ENCODE data around the gene ACAD9. TPM values are rescaled to one million over a fixed set of nuclear protein-coding genes. Genes with fewer than 3 reads are reported as not detected.

Gene ACAD9
- total RNA-seq, 1 donor from 2014 or later = 44.1 TPM

- Mint-ChIP-seq H3K27me3 (ENCODE audit: unreplicated experiment) (peaks cover 2% of the 10 kb centered on the region), H3K9me3 (ENCODE audit: unreplicated experiment) (peaks cover 13% of the 10 kb centered on the region), H3K36me3 (ENCODE audit: unreplicated experiment) (peaks cover 35% of the 10 kb centered on the region), H3K27ac (ENCODE audit: unreplicated experiment) (no peak overlapping the region), H3K4me3 (ENCODE audit: unreplicated experiment) (no peak overlapping the region), H3K4me1 (ENCODE audit: low read depth, unreplicated experiment) (peaks cover 4% of the 10 kb centered on the region)
- DNase-seq = no peak
- TF ChIP-seq CTCF (IDR thresholded peaks at IDR 0.05; ENCODE audit: partially characterized antibody, unreplicated experiment) = no peak
Measured at GRCh38 chr3:128853826-128854225, 25.6 kb upstream of the ACAD9 start.

GRCh38 chr3:128854475-128854874, 24.9 kb upstream of the ACAD9 start:
- no peak overlapping the region for H3K4me3 Mint-ChIP-seq (ENCODE audit: unreplicated experiment)
- no peak for DNase-seq

GRCh38 chr3:128855569-128855968, 23.9 kb upstream of the ACAD9 start:
- DNase-seq = no peak
- peaks cover 4% of the 10 kb centered on the region for H3K27me3 Mint-ChIP-seq (ENCODE audit: unreplicated experiment)
- H3K9me3 Mint-ChIP-seq (ENCODE audit: unreplicated experiment) = peaks cover 23% of the 10 kb centered on the region
- H3K27ac Mint-ChIP-seq (ENCODE audit: unreplicated experiment) = no peak overlapping the region
- H3K4me1 Mint-ChIP-seq (ENCODE audit: low read depth, unreplicated experiment) = no peaks in the 10 kb centered on the region
- no peak overlapping the region for H3K4me3 Mint-ChIP-seq (ENCODE audit: unreplicated experiment)
- TF ChIP-seq CTCF (IDR thresholded peaks at IDR 0.05; ENCODE audit: partially characterized antibody, unreplicated experiment) = no peak
- H3K36me3 Mint-ChIP-seq (ENCODE audit: unreplicated experiment) = peaks cover 53% of the 10 kb centered on the region

More at GRCh38 chr3:128854475-128854874, 24.9 kb upstream of the ACAD9 start:
- Mint-ChIP-seq H3K9me3 (ENCODE audit: unreplicated experiment) (peaks cover 16% of the 10 kb centered on the region), H3K27ac (ENCODE audit: unreplicated experiment) (no peak overlapping the region), H3K36me3 (ENCODE audit: unreplicated experiment) (peaks cover 42% of the 10 kb centered on the region), H3K27me3 (ENCODE audit: unreplicated experiment) (peaks cover 2% of the 10 kb centered on the region), H3K4me1 (ENCODE audit: low read depth, unreplicated experiment) (peaks cover 4% of the 10 kb centered on the region)
- no peak for TF ChIP-seq CTCF (IDR thresholded peaks at IDR 0.05; ENCODE audit: partially characterized antibody, unreplicated experiment)

- TF ChIP-seq CTCF (IDR thresholded peaks at IDR 0.05; ENCODE audit: partially characterized antibody, unreplicated experiment) = no peak
- H3K4me3 Mint-ChIP-seq (ENCODE audit: unreplicated experiment) = no peak overlapping the region
- H3K27me3 Mint-ChIP-seq (ENCODE audit: unreplicated experiment) = peaks cover 4% of the 10 kb centered on the region
- DNase-seq = no peak
- no peaks in the 10 kb centered on the region for H3K4me1 Mint-ChIP-seq (ENCODE audit: low read depth, unreplicated experiment)
- H3K36me3 Mint-ChIP-seq (ENCODE audit: unreplicated experiment) = peaks cover 54% of the 10 kb centered on the region
- no peak overlapping the region for H3K27ac Mint-ChIP-seq (ENCODE audit: unreplicated experiment)
- H3K9me3 Mint-ChIP-seq (ENCODE audit: unreplicated experiment) = peaks cover 29% of the 10 kb centered on the region
Measured at GRCh38 chr3:128858167-128858566, 21.3 kb upstream of the ACAD9 start.

GRCh38 chr3:128859630-128860029, 19.8 kb upstream of the ACAD9 start:
- H3K27ac Mint-ChIP-seq (ENCODE audit: unreplicated experiment) = no peak overlapping the region
- peaks cover 27% of the 10 kb centered on the region for H3K9me3 Mint-ChIP-seq (ENCODE audit: unreplicated experiment)
- DNase-seq = no peak
- H3K36me3 Mint-ChIP-seq (ENCODE audit: unreplicated experiment) = peaks cover 44% of the 10 kb centered on the region
- peaks cover 4% of the 10 kb centered on the region for H3K27me3 Mint-ChIP-seq (ENCODE audit: unreplicated experiment)
- no peak for TF ChIP-seq CTCF (IDR thresholded peaks at IDR 0.05; ENCODE audit: partially characterized antibody, unreplicated experiment)
- H3K4me1 Mint-ChIP-seq (ENCODE audit: low read depth, unreplicated experiment) = peaks cover 5% of the 10 kb centered on the region
- H3K4me3 Mint-ChIP-seq (ENCODE audit: unreplicated experiment) = no peak overlapping the region
